Measurements from ENCODE around the gene ZC3H12D. TPM values are rescaled to one million over a fixed set of nuclear protein-coding genes. Genes with fewer than 3 reads are reported as not detected.

Gene ZC3H12D
- total and polyA plus RNA-seq, 9 of the 15 experiments (the other 6 are each of a cell fraction or from before 2014, with no cell fraction given): 0.04 to 0.27 (median 0.05) TPM; not detected in 3

DNA sequence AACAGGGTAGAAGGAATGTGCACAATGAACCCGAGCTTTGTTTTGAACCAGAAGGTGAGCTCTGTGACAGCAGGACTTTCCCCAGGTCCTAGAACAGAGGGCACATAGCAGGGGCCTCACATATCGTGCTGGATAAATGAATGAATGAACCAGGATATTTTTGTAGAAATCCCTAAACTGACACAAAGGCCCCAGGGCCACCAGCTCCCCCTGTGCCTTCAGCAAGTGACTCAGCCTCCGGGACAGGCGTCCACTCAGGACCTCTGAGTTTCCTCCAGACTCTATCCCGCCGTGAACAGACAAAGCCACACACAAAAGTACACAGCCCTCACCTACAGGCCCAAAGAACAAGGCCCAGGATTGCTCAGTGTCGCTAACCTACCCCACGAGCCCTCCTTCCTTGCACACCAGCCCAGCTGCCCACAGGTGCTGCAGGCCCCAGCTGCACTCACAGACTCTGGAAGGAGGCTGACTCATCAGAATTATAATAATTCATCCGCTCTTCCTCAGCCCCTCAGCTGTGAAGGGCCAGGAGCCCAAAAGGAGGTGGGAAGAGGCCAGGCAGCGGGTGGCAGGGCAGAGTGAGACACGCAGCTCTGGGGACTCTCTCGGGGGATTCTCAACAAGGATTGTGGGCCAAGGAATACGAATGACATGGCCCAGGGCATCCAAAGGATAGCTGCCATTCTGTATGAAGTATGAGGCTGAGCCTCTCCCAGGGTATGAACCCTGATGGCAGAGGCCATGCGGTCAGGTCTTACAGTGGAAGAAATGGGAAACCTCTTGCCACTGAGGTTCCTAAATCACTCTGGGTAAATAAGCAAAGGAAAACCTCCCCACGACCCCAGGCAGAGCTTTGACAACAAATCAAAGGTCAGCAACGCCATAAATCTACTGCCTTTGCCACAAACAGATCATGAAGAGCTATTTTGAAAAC lies 43.8 kb downstream of the ZC3H12D start:
- no peak overlapping the region for H3K9ac ChIP-seq (ENCODE audit: insufficient read depth in 1 of 2, low read depth in 2 of 2, low read length in 2 of 2)
- H3K4me1 ChIP-seq (replicated peaks in 1 of 2; ENCODE audit: control insufficient read depth in 2 of 2, insufficient read depth in 2 of 2, low read length in 2 of 2): no peaks in the 10 kb centered on the region
- H3K4me2 ChIP-seq (ENCODE audit: insufficient read depth, low read length): no peak overlapping the region
- CTCF ChIA-PET (ENCODE audit: low intra/inter-chr PET ratio): no interaction called here
- FAIRE-seq (no peak), ATAC-seq (peak; percentile 42), DNase-seq (ENCODE audit: extremely low read depth in 1 of 4, low spot score in 3 of 4) (no peak)
- WGBS (ENCODE audit: insufficient coverage, low coverage, missing lambda C conversion rate): 4% methylated on average over 16 of the region's 16 CpGs
- intact Hi-C loops (cut with micrococcal nuclease): no loop called here
- BruUV-seq (replicated peaks): no TSS peak
- no peak overlapping the region for H2AFZ ChIP-seq (ENCODE audit: low read depth, low read length)
- TF ChIP-seq ATF3 (IDR thresholded peaks at IDR 0.05): no peak
- TF ChIP-seq ATF3 (CRISPR knock-in tag; conservative IDR thresholded peaks at IDR 0.05): no peak
- TF ChIP-seq MTA3 (IDR thresholded peaks at IDR 0.05; ENCODE audit: borderline replicate concordance): no peak
- TF ChIP-seq PPARD (CRISPR knock-in tag; IDR thresholded peaks at IDR 0.05): no peak
- peak; percentile 74 for TF ChIP-seq MAFG (tag; conservative IDR thresholded peaks at IDR 0.05)
- no peak for TF ChIP-seq BCOR (IDR thresholded peaks at IDR 0.05)
- TF ChIP-seq MEIS2 (IDR thresholded peaks at IDR 0.05; ENCODE audit: partially characterized antibody): peak; percentile 6
- peak; percentile 88 for TF ChIP-seq ZNF316 (IDR thresholded peaks at IDR 0.05)
- TF ChIP-seq MAFK (IDR thresholded peaks at IDR 0.05; ENCODE audit: low read length): peak; percentile 27; the same call in 1 of the 2 replicates
- TF ChIP-seq, protein P1, sequence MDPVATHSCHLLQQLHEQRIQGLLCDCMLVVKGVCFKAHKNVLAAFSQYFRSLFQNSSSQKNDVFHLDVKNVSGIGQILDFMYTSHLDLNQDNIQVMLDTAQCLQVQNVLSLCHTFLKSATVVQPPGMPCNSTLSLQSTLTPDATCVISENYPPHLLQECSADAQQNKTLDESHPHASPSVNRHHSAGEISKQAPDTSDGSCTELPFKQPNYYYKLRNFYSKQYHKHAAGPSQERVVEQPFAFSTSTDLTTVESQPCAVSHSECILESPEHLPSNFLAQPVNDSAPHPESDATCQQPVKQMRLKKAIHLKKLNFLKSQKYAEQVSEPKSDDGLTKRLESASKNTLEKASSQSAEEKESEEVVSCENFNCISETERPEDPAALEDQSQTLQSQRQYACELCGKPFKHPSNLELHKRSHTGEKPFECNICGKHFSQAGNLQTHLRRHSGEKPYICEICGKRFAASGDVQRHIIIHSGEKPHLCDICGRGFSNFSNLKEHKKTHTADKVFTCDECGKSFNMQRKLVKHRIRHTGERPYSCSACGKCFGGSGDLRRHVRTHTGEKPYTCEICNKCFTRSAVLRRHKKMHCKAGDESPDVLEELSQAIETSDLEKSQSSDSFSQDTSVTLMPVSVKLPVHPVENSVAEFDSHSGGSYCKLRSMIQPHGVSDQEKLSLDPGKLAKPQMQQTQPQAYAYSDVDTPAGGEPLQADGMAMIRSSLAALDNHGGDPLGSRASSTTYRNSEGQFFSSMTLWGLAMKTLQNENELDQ (CRISPR knock-in tag; IDR thresholded peaks at IDR 0.05; ENCODE audit: borderline replicate concordance): no peak
- TF ChIP-seq C11orf30 (IDR thresholded peaks at IDR 0.05; ENCODE audit: low read depth): peak; percentile 85
- no peak for TF ChIP-seq MYBL2 (IDR thresholded peaks at IDR 0.05; ENCODE audit: low read depth)
- TF ChIP-seq MYBL2 (CRISPR knock-in tag; IDR thresholded peaks at IDR 0.05; ENCODE audit: borderline replicate concordance): no peak
- H3K9me1 ChIP-seq (ENCODE audit: control insufficient read depth, insufficient read depth, low read length): no peaks in the 10 kb centered on the region
- POLR2A ChIA-PET: interaction anchor here (0.6 to 1.5 kb wide), 3 partner anchors 9 to 473 kb away, joined by 3 to 4 read pairs (median 3); no protein-coding TSS in a partner anchor
- no peak overlapping the region for H3K4me3 ChIP-seq
- no peak overlapping the region for H3K27ac ChIP-seq (ENCODE audit: extremely low read depth, low read depth, low read length)
- no peaks in the 10 kb centered on the region for H4K20me1 ChIP-seq (replicated peaks; ENCODE audit: control insufficient read depth, insufficient read depth, low read length)
- H3K27me3 ChIP-seq (ENCODE audit: control insufficient read depth in 2 of 2, insufficient read depth in 2 of 2, low read length in 2 of 2): peaks cover 22 to 67% of the 10 kb centered on the region in 2 experiments
- H3K9me3 ChIP-seq (replicated peaks; ENCODE audit: control insufficient read depth, insufficient read depth, low read depth, low read length): peaks cover 3% of the 10 kb centered on the region; the same call in 1 of the 2 replicates
- H3K36me3 ChIP-seq (ENCODE audit: control insufficient read depth, insufficient read depth, low read length): no peaks in the 10 kb centered on the region
- in situ Hi-C loops (cut with MboI): loop anchor here (25.0 kb wide), 1 partner anchor 879 kb away; no protein-coding TSS in a partner anchor
- no peaks in the 10 kb centered on the region for H3K79me2 ChIP-seq (ENCODE audit: control insufficient read depth, insufficient read depth, low read length)

Data from K562 (cell line).